Bronchus fibroblast of lung (primary cell): ENCODE data around the gene RBSN. TPM values are rescaled to one million over a fixed set of nuclear protein-coding genes. Genes with fewer than 3 reads are reported as not detected.

Experiments used
- total RNA-seq: library from RNA; depleted of rRNA; stranded (reverse); fragments of >200 nt; gene quantifications from 2 replicates; pipeline ENCODE4 v1.2.3, GENCODE V29; 2015

RBSN gene
- 15.5 and 16.1 TPM in 2 replicates for total RNA-seq

GRCh38 chr3:15098503-15099363, at the start of gene RBSN:
Gene RBSN (minus strand): TSS chr3:15099148. CDS start chr3:15096120, 3,028 bp downstream.

DNA sequence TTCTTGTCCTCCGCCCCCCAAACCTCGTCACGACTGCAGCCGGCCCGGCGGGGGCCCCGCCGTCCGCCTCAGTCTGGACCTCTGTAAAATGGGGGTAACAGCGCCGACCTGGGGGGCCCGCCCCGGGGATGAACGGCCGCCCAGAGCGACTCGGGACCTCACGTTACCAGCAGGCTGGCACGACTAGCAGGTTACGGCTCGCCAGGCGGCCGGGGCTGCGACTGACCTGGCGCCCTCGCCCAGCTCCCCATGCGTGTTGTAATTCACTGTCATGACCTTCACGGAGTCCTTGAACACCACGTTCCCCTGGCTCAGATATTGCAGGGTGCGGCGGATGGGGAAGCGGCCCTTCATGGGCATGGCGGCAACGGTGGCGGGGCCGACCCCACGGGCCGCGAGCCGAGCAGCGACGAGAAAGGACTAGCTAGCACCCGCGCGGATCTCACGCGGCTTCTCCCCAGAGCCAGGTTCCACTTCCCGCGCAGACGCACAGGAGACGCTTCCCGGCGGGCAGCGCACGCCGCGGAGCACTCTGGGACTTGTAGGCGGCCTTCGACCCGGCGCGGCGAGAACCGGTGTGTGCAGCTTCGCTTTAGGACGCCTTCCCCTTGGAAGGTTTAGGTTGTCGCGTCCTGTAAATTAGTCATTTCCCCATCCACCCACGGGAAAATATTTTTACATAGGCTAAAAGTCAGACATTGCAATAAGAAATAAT, 34.0 kb downstream of the RBSN start, which contains the start of gene MRPS25:
Gene MRPS25 (minus strand): TSS at position 481 of the 715 bp plus-strand sequence. CDS start 121 bp downstream, at position 360.

Other genes starting within 250 kb of the RBSN start
- 11.7 and 14.5 TPM in 2 replicates for gene NR2C2, start 151.6 kb downstream of the RBSN start, total RNA-seq
- gene MRPS25, start 33.8 kb downstream of the RBSN start, total RNA-seq = 31.4 and 33.6 TPM in 2 replicates
- gene CAPN7, start 107.1 kb upstream of the RBSN start, total RNA-seq = 8.6 and 16.6 TPM in 2 replicates
- 6.5 and 6.6 TPM in 2 replicates for gene SH3BP5, start 233.4 kb upstream of the RBSN start, total RNA-seq